Neuron (in vitro differentiated cells): ENCODE results near the gene TCIRG1.

ENCODE experiments used
- H2AFZ ChIP-seq: one replicate; pipeline ENCODE4 v1.6.1; 2013; ENCODE audit warnings: low read depth, mild to moderate bottlenecking, inconsistent platforms, low read length, moderate library complexity
- H3K27me3 ChIP-seq: one replicate; pipeline ENCODE4 v1.6.1; 2013; ENCODE audit warnings: low read length; ENCODE audit not compliant: insufficient read depth
- H3K36me3 ChIP-seq: one replicate; pipeline ENCODE4 v1.6.1; 2013; ENCODE audit warnings: low read length; ENCODE audit not compliant: insufficient read depth
- H3K4me1 ChIP-seq: one replicate; pipeline ENCODE4 v1.6.1; 2013; ENCODE audit warnings: low read length; ENCODE audit not compliant: insufficient read depth
- H3K4me3 ChIP-seq: 2 replicates; pipeline ENCODE4 v1.5.1; 2013; ENCODE audit warnings: mild to moderate bottlenecking, low read length, moderate library complexity
- H3K9me3 ChIP-seq: one replicate; pipeline ENCODE4 v1.6.1; 2013; ENCODE audit warnings: low read length

Gene TCIRG1

DNA sequence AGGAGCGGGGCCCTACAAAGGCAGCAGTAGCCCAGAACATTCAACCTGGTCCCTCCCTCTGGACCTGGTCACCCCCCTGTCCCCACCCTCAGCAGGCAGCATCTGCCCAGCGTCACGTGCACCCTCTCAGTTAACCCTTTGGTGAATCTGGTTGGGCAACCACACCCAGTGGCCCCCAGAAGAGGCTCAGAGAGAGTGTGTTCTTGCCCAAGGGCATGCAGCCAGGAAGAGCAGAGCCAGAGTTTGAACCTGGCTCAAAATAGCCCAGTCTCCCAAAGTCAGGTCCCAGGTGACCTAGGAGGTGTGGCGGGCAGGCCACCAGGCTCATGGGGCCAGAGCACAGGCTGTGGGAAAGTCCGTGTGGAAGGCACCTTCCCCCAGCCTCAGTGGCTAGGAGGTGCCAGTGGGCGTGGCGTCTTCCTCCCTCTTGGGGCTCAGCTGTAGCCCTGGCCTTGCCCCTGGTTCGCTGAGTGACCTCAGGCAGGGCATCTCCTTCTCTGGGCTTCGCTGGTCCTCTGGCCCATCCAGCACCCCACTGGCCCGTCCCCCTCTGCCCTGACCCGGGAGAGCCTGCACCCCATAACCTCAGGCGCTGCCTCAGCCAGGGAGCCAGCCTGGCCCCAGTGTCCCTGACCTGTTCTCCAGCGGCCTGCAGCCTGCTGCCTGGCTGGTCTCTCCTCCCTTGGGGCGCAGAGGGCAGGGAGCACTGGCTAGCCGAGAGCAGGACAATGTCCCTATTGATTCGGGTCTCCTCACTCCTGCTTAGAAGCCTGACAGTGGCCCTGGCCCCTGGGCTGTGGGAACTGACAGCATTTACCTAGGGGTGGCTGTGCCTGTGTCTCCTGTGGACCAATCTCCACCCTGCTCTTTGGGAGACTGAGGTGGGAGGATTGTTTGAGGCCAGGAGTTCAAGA is 21.7 kb upstream of the TCIRG1 start:
- Histone ChIP-seq H3K9me3 (no peaks in the 10 kb centered on the region), H3K4me3 (no peak overlapping the region), H3K4me1 (peaks cover 54% of the 10 kb centered on the region), H3K36me3 (no peaks in the 10 kb centered on the region), H2AFZ (no peak overlapping the region), H3K27me3 (no peaks in the 10 kb centered on the region)

DNA sequence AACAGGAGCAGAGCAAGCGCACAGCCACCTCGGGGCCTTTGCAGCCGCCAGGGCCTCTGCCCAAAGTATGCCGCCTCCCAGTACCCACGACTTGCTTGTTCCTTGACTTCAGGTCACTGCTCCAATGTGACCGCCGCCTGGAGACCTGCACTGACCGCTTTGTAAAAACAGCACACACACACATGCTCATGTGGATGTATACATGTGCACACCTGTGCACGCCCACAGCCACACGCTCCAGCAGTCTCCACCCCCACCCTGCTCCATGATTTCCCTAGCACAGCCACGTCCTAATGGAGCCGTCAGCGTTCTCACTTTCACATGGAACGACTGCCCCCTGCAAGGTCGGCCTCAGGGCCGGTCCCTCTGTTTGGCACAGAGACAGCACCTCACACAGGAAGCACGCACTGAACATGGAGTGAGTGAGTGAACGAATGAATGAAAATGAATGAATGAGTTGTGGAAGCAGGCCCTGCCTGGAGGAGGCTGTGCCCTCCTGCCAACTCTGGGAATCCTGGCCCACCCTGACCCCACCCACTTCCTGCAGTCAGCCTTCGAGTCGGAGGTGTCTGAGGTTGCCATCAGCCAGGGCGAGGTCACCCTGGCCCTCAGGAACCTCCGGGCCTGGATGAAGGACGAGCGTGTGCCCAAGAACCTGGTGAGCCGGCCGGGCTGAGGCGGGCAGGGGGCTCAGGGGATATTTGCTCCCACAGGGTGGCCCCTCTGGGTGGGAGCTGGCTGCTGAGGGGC is 20.7 kb upstream of the TCIRG1 start:
- Histone ChIP-seq H2AFZ (no peak overlapping the region), H3K36me3 (no peaks in the 10 kb centered on the region), H3K27me3 (no peaks in the 10 kb centered on the region), H3K9me3 (no peaks in the 10 kb centered on the region), H3K4me3 (no peak overlapping the region), H3K4me1 (peaks cover 44% of the 10 kb centered on the region)

DNA sequence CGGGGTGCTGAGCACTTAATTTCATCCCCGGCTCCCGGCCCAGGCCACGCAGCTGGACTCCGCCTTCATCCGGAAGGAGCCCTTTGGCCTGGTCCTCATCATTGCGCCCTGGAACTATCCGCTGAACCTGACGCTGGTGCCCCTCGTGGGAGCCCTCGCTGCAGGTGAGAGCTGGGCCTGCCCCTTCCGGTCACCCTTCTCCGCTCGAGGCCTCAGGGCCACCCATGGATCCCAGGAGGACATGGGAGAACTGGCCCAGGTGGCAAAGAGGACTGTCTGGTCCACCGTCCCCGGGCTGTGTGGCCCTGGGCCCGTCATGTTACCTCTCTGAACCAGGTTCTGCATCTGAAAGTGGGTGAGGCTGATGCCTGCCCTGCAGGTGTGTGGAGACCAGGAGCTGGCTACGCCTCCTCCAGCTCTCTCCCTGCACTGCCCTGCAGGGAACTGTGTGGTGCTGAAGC is 20.1 kb upstream of the TCIRG1 start:
- no peaks in the 10 kb centered on the region for H3K9me3 ChIP-seq
- H2AFZ ChIP-seq: no peak overlapping the region
- H3K27me3 ChIP-seq: no peaks in the 10 kb centered on the region
- H3K36me3 ChIP-seq: no peaks in the 10 kb centered on the region
- H3K4me1 ChIP-seq: peaks cover 40% of the 10 kb centered on the region
- H3K4me3 ChIP-seq: no peak overlapping the region

DNA sequence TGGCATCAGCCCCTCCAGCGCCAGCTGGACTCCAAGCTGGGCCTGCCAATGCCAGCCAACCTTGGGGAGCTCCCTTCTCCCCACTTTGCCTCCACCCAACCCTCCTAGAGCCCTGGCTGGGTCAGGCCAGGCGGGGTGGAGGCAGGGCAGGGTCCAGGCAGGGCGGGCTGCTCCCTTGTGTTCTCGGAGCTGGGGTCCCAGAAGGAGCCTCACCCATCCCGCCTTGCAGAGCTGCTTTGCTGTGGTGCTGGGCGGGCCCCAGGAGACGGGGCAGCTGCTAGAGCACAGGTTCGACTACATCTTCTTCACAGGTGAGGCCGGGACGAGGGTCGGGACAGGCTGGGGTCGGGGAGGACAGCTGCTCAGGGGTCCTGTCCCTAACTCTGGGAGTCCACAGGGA is 19.3 kb upstream of the TCIRG1 start:
- no peak overlapping the region for H2AFZ ChIP-seq
- H3K9me3 ChIP-seq: no peaks in the 10 kb centered on the region
- no peaks in the 10 kb centered on the region for H3K36me3 ChIP-seq
- no peaks in the 10 kb centered on the region for H3K27me3 ChIP-seq
- H3K4me1 ChIP-seq: peaks cover 32% of the 10 kb centered on the region
- no peak overlapping the region for H3K4me3 ChIP-seq

DNA sequence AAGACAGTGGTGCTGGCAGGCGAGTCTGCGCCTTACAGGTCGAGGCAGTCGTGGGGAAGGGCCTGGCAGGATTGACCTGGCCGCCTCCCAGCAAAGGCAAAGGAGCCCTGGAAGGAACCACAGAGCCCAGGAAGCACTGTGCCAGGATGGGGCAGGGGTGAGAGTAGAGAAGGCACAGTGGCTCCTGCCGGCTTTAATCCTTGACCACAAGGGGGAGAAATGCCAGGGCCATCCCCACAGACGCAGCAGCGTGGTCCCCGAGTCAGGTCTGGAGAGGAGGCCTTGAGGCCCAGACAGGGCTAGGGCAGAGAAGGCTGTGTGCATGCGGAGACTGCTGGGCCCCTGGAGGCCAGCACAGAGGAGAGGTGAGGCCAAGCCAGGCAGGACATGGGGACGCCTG is 18.2 kb upstream of the TCIRG1 start:
- H3K4me1 ChIP-seq: peaks cover 25% of the 10 kb centered on the region
- peaks cover 5% of the 10 kb centered on the region for H3K9me3 ChIP-seq
- no peak overlapping the region for H3K4me3 ChIP-seq
- H3K36me3 ChIP-seq: no peaks in the 10 kb centered on the region
- no peaks in the 10 kb centered on the region for H3K27me3 ChIP-seq
- no peak overlapping the region for H2AFZ ChIP-seq

DNA sequence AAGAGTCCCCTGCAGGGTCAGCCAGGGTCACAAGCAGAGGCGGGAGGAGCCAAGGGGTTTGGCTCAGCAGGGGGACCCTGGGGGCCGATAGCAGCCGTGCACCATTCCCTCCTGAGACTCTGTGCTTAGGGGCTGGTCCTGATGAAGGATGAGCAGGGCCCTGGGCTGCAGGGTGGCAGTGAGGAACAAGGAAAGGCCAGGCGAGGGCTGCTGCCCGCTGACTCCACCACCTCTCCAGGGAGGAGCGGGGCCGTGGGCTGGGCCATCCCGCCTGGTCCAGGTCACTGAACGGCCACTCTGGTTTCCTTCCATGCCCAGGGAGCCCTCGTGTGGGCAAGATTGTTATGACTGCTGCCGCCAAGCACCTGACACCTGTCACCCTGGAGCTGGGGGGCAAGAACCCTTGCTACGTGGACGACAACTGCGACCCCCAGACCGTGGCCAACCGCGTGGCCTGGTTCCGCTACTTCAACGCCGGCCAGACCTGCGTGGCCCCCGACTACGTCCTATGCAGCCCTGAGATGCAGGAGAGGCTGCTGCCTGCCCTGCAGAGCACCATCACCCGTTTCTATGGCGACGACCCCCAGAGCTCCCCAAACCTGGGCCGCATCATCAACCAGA is 17.5 kb upstream of the TCIRG1 start:
- Histone ChIP-seq H3K36me3 (no peaks in the 10 kb centered on the region), H2AFZ (no peak overlapping the region), H3K4me1 (peaks cover 25% of the 10 kb centered on the region)

DNA sequence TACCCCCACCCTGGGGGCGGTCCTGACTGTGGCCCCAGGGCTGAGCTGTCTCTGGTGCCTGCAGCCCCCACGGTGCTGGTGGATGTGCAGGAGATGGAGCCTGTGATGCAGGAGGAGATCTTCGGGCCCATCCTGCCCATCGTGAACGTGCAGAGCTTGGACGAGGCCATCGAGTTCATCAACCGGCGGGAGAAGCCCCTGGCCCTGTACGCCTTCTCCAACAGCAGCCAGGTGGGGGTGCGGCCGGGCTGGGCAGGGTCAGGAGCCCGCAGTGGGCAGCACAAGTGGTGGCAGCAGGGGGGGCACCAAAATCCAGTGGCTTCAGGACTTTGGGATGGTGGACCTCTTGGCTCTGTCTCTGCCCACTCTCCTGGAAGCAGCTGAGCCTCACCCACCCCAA is 16.3 kb upstream of the TCIRG1 start:
- no peaks in the 10 kb centered on the region for H3K27me3 ChIP-seq
- H3K4me3 ChIP-seq: no peak overlapping the region
- no peaks in the 10 kb centered on the region for H3K36me3 ChIP-seq
- peaks cover 16% of the 10 kb centered on the region for H3K4me1 ChIP-seq
- H3K9me3 ChIP-seq: peaks cover 10% of the 10 kb centered on the region
- no peak overlapping the region for H2AFZ ChIP-seq

More for the DNA sequence above, 17.5 kb upstream of the TCIRG1 start:
- Histone ChIP-seq H3K27me3 (no peaks in the 10 kb centered on the region), H3K9me3 (peaks cover 10% of the 10 kb centered on the region), H3K4me3 (no peak overlapping the region)

DNA sequence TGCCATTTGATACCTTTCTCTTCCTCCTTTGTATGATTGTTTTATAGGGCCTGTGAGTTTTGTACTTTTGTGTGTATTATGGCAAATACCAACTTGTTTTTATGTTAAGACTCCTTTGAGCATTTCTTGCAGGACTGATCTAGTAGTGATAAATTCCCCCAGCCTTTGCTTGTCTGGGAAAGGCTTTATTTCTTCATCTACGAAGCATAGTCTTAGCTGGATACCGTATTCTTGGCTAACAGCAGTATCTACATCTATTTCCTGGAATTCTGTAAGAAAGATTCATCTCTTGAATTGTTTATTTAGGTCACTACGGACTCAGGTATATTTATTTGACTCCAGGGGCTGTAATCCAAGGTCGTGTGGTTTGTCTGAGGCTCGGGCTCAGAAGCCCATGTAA is 14.3 kb upstream of the TCIRG1 start:
- H3K27me3 ChIP-seq: no peaks in the 10 kb centered on the region
- no peak overlapping the region for H3K4me3 ChIP-seq
- H3K4me1 ChIP-seq: peaks cover 11% of the 10 kb centered on the region
- peaks cover 10% of the 10 kb centered on the region for H3K9me3 ChIP-seq
- H3K36me3 ChIP-seq: no peaks in the 10 kb centered on the region
- H2AFZ ChIP-seq: no peak overlapping the region

DNA sequence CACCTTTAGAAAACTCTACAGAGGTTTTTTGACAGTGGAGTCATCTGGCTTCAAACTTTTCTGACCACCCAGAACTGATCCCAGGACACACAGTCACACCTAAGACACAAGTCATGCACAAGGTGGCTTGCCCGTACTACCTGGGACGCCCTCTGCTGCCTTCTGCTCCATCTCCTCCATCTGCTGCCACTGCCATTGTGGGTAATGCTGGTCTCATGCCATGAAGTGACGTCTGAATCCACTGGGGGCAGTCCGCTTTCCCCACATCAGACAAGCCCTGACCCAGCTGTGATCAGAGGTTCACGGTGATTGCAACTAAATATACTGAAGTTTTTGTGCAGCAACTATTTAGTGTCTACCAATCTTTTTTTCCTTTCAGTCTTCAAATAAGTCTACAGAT is 13.8 kb upstream of the TCIRG1 start:
- Histone ChIP-seq H3K4me1 (peaks cover 15% of the 10 kb centered on the region), H3K4me3 (no peak overlapping the region), H2AFZ (no peak overlapping the region), H3K27me3 (no peaks in the 10 kb centered on the region), H3K36me3 (no peaks in the 10 kb centered on the region), H3K9me3 (peaks cover 10% of the 10 kb centered on the region)

DNA sequence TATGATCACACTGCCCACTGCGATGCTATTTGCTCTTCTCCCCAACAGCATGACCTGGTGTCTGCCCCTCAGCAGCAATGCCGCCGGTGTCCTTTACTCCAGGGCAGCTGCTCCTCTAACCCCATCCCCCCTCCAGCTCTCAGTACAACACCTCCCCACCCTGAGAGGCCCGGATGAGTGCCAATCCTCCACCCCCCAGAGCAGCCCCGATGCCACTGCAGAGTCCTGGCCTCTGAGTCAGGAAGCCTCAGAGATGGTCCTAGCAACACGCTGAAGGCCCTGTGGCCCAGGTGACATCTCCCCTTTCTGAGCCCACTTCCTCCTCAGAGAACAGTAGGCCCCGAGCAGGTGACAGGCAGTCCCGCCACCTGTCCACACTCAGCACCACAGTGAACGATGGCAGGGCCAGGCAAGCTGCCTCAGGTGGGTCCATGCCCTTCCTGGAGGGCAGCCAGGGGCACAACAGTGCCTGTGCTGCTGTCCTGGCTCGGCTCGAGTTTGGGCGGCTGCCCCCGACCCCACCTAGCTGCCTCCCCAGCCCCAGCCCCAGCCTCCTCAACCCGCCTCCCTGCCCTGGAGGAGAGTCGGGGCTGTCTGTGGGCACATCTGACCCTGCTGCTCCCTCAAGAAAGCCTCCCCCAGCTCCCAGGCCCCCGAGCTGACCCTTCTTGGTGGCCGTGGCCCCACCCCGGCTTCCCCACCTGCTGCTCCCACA is 12.3 kb upstream of the TCIRG1 start:
- Histone ChIP-seq H3K36me3 (no peaks in the 10 kb centered on the region), H3K9me3 (peaks cover 10% of the 10 kb centered on the region), H3K4me1 (peaks cover 10% of the 10 kb centered on the region), H3K27me3 (no peaks in the 10 kb centered on the region), H3K4me3 (no peak overlapping the region), H2AFZ (no peak overlapping the region)

DNA sequence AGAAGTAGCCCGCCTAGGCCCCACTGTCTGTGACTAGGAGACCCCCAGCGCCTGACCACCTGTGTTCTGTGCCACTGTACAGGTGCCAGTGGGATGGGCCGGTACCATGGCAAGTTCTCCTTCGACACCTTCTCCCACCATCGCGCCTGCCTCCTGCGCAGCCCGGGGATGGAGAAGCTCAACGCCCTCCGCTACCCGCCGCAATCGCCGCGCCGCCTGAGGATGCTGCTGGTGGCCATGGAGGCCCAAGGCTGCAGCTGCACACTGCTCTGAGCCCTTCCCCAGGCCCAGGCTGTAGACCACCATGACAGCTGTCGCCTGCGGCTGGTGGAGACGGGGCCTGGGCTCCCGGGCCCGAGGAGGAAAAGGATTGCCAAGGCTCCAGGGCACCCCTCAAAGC is 11.2 kb upstream of the TCIRG1 start:
- Histone ChIP-seq H3K4me3 (no peak overlapping the region), H2AFZ (no peak overlapping the region), H3K9me3 (peaks cover 10% of the 10 kb centered on the region), H3K4me1 (peaks cover 14% of the 10 kb centered on the region), H3K27me3 (no peaks in the 10 kb centered on the region), H3K36me3 (peaks cover 1% of the 10 kb centered on the region)

DNA sequence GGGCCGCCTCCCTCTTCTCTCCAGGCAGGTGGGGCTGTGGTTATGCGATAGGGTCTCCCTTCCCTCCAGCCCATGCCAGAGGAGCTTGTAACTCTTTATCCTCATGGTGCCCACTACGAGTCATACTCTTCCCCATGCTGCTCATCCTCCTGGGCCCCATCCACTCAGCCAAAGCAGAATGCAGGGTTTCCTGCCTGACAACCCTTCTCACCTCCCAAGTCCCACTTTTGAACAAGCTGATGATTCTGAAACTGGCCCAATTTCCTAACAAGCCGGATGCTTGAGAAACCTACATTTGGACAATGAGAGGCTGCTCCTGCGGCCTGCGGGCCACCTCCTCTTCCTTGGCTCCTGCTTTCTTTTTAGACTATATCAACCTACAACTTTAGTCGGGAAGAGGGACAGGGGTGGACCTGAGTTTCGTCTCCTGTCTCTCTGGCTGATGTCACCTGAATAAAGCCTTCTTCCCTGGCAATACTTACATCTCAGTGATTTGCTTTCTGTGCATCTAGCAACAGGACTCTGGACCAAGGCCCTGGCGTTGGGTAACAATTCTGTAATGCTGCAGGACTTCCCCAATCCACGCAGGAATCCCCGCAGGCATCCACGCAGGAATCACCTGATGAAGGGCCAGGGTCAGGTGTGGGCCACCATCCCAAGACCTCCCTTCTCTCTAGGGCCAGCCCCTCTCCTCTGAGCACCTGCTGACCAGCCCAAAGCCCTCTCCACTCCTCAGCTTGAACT is 9.9 kb upstream of the TCIRG1 start:
- peak overlapping the region; percentile 90 for H3K4me3 ChIP-seq
- H3K36me3 ChIP-seq: peaks cover 13% of the 10 kb centered on the region
- no peaks in the 10 kb centered on the region for H3K27me3 ChIP-seq
- H3K9me3 ChIP-seq: peaks cover 10% of the 10 kb centered on the region
- peaks cover 14% of the 10 kb centered on the region for H3K4me1 ChIP-seq
- H2AFZ ChIP-seq: no peak overlapping the region
